IMR-90 (cell line): ENCODE data around the gene SWAP70. TPM values are rescaled to one million over a fixed set of nuclear protein-coding genes. Genes with fewer than 3 reads are reported as not detected.

Source experiments
- ATAC-seq: fragments of 200-7000 bp; cut with Tn5 transposase; 2 replicates; pipeline ENCODE4 v1.9.1; 2020; ENCODE audit warnings: low read depth, mild to moderate bottlenecking, moderate library complexity
- BruUV-seq: library from RNA; stranded (reverse); fragments of 400-500 nt; replicated peaks from 2 replicates; lab custom pipeline; 2021; lab: Mats Ljungman, UMichigan
- CTCF ChIA-PET: fragments of 300-600 bp; formaldehyde crosslinking; extraction: SDS; loops from one replicate; lab custom pipeline; 2021; ENCODE audit warnings: antibody characterized with exemption; lab: Yijun Ruan, JAX
- POLR2A ChIA-PET: fragments of 300-600 bp; sonication (Branson Sonifier 250); formaldehyde crosslinking; loops from one replicate; lab custom pipeline; 2022; ENCODE audit warnings: antibody characterized with exemption; ENCODE audit not compliant: unreplicated experiment; lab: Charles Lee
- DNase-seq: peaks from one replicate; pipeline ENCODE4 v3.0.0; 2013
- H2AFZ ChIP-seq: replicated peaks from 2 replicates; pipeline ENCODE3; 2013; ENCODE audit warnings: low read length, mild to moderate bottlenecking; ENCODE audit not compliant: poor library complexity
- H2AK5ac ChIP-seq: 2 replicates; pipeline ENCODE4 v1.6.1; 2013; ENCODE audit warnings: low read depth, low read length, inconsistent platforms
- H2AK9ac ChIP-seq: replicated peaks from 2 replicates; pipeline ENCODE3; 2013; ENCODE audit warnings: mild to moderate bottlenecking, low read depth, low read length, moderate library complexity; ENCODE audit not compliant: poor library complexity
- H2BK120ac ChIP-seq: 2 replicates; pipeline ENCODE4 v1.6.1; 2013; ENCODE audit warnings: low read depth, low read length, inconsistent platforms
- H2BK15ac ChIP-seq: 3 replicates; pipeline ENCODE4 v1.6.1; 2013; ENCODE audit warnings: low read depth, low read length, inconsistent platforms
- H2BK20ac ChIP-seq: 2 replicates; pipeline ENCODE4 v1.6.1; 2013; ENCODE audit warnings: low read depth, mild to moderate bottlenecking, inconsistent platforms, low read length, moderate library complexity
- H2BK5ac ChIP-seq: 2 replicates; pipeline ENCODE4 v1.6.1; 2013; ENCODE audit warnings: mild to moderate bottlenecking, low read depth, low read length, inconsistent platforms; ENCODE audit not compliant: poor library complexity, severe bottlenecking
- H3K14ac ChIP-seq: replicated peaks from 2 replicates; pipeline ENCODE4 v1.6.1; 2013; ENCODE audit warnings: low read depth, low read length, inconsistent platforms
- H3K18ac ChIP-seq: 2 replicates; pipeline ENCODE4 v1.6.1; 2013; ENCODE audit warnings: low read depth, low read length, control low read depth
- H3K23ac ChIP-seq: 2 replicates; pipeline ENCODE4 v1.6.1; 2013; ENCODE audit warnings: low read depth, low read length, inconsistent platforms
- H3K27ac ChIP-seq: 2 replicates; pipeline ENCODE4 v1.5.1; 2013; ENCODE audit warnings: mild to moderate bottlenecking, control low read depth, low read length; ENCODE audit not compliant: insufficient read depth
- H3K27me3 ChIP-seq: 2 replicates; pipeline ENCODE4 v1.6.1; 2013; ENCODE audit warnings: low read length; ENCODE audit not compliant: control insufficient read depth, insufficient read depth
- H3K36me3 ChIP-seq: 2 replicates; pipeline ENCODE4 v1.6.1; 2013; ENCODE audit warnings: low read length, mixed read lengths; ENCODE audit not compliant: control insufficient read depth, insufficient read depth
- H3K4ac ChIP-seq: 2 replicates; pipeline ENCODE4 v1.6.1; 2013; ENCODE audit warnings: low read depth, low read length, inconsistent platforms
- H3K4me1 ChIP-seq: 2 replicates; pipeline ENCODE4 v1.6.1; 2013; ENCODE audit warnings: low read length, mixed read lengths; ENCODE audit not compliant: control insufficient read depth, insufficient read depth
- H3K4me2 ChIP-seq: 2 replicates; pipeline ENCODE4 v1.6.1; 2013; ENCODE audit warnings: low read depth, mild to moderate bottlenecking, control low read depth, low read length, moderate library complexity
- H3K4me3 ChIP-seq: 2 replicates; pipeline ENCODE4 v1.5.1; 2013; ENCODE audit warnings: low read depth, mild to moderate bottlenecking, control low read depth, low read length, moderate library complexity; ENCODE audit not compliant: insufficient read depth
- H3K56ac ChIP-seq: 2 replicates; pipeline ENCODE4 v1.6.1; 2013; ENCODE audit warnings: low read length, inconsistent platforms; ENCODE audit not compliant: insufficient read depth; ENCODE audit errors: extremely low read depth
- H3K79me1 ChIP-seq, 2 experiments: 2 replicates each; pipeline ENCODE4 v1.6.1; 2013; ENCODE audit warnings: low read length in 2 of 2, inconsistent platforms in 1 of 2, low read depth in 1 of 2
- H3K9ac ChIP-seq: 2 replicates; pipeline ENCODE4 v1.6.1; 2013; ENCODE audit warnings: low read depth, low read length, control low read depth
- H3K9me1 ChIP-seq: 2 replicates; pipeline ENCODE4 v1.6.1; 2013; ENCODE audit warnings: low read length, inconsistent platforms; ENCODE audit not compliant: insufficient read depth
- H3K9me3 ChIP-seq: 2 replicates; pipeline ENCODE4 v1.6.1; 2013; ENCODE audit warnings: low read length; ENCODE audit not compliant: control insufficient read depth, insufficient read depth
- H4K20me1 ChIP-seq: 2 replicates; pipeline ENCODE4 v1.6.1; 2013; ENCODE audit warnings: low read length, inconsistent platforms; ENCODE audit not compliant: insufficient read depth
- H4K5ac ChIP-seq: 2 replicates; pipeline ENCODE4 v1.6.1; 2013; ENCODE audit warnings: mild to moderate bottlenecking, low read depth, low read length, control low read depth
- H4K8ac ChIP-seq, 2 experiments: 2 replicates each; pipeline ENCODE4 v1.6.1; 2013; ENCODE audit warnings: low read depth in 2 of 2, low read length in 2 of 2, control low read depth in 1 of 2, inconsistent platforms in 1 of 2
- H4K91ac ChIP-seq: 2 replicates; pipeline ENCODE4 v1.6.1; 2013; ENCODE audit warnings: low read depth, low read length, inconsistent platforms; ENCODE audit not compliant: insufficient read depth
- BHLHE40 ChIP-seq: fragments of 150-350 bp; IDR thresholded peaks from 2 replicates; pipeline ENCODE4 v1.6.1; 2016; ENCODE audit warnings: mild to moderate bottlenecking, low read depth, low read length
- CHD1 ChIP-seq: IDR thresholded peaks from 2 replicates; pipeline ENCODE4 v1.6.1; 2012; ENCODE audit warnings: low read depth, low read length, improper control_type of control experiment
- CTCF ChIP-seq: conservative IDR thresholded peaks from 2 replicates; pipeline ENCODE4 v1.5.1; 2012; ENCODE audit warnings: mild to moderate bottlenecking, low read depth, low read length, improper control_type of control experiment
- ELK1 ChIP-seq: fragments of 150-350 bp; IDR thresholded peaks from 2 replicates; pipeline ENCODE4 v1.6.1; 2016; ENCODE audit warnings: low read depth, mild to moderate bottlenecking, low read length, moderate library complexity, borderline replicate concordance
- MAFK ChIP-seq: IDR thresholded peaks from 2 replicates; pipeline ENCODE4 v1.6.1; 2012; ENCODE audit warnings: low read depth, low read length, improper control_type of control experiment
- POLR2A ChIP-seq: IDR thresholded peaks from 2 replicates; pipeline ENCODE4 v1.6.1; 2012; ENCODE audit warnings: mild to moderate bottlenecking, low read depth, low read length
- RAD21 ChIP-seq: IDR thresholded peaks from 2 replicates; pipeline ENCODE4 v1.6.1; 2012; ENCODE audit warnings: low read length, improper control_type of control experiment
- RCOR1 ChIP-seq: IDR thresholded peaks from 2 replicates; pipeline ENCODE4 v1.6.1; 2012; ENCODE audit warnings: mild to moderate bottlenecking, low read length, improper control_type of control experiment; ENCODE audit not compliant: insufficient replicate concordance
- SMC3 ChIP-seq: fragments of 150-350 bp; IDR thresholded peaks from 2 replicates; pipeline ENCODE4 v1.6.1; 2016; ENCODE audit warnings: low read depth, mild to moderate bottlenecking, antibody characterized with exemption, low read length, moderate library complexity
- USF2 ChIP-seq: fragments of 150-350 bp; IDR thresholded peaks from 2 replicates; pipeline ENCODE4 v1.6.1; 2017; ENCODE audit warnings: mild to moderate bottlenecking, antibody characterized with exemption, low read length, low read depth
- WGBS, 2 experiments: methylation state at CpG; one replicate each; pipeline versions ENCODE4 v1.1.5 to v1.1.7; 2013; ENCODE audit warnings: missing lambda C conversion rate in 2 of 2; ENCODE audit not compliant: insufficient read length in 1 of 2; ENCODE audit errors: extremely low coverage in 2 of 2; 5-methylcytosine and 5-hydroxymethylcytosine counted together
- dilution Hi-C: fragments of 300-500 bp; cut with HindIII; formaldehyde crosslinking; loops from one replicate; pipeline ENCODE4 v1.14.3; 2018; ENCODE audit warnings: low sequenced_read_pairs; ENCODE audit not compliant: unreplicated experiment
- in situ Hi-C: fragments of 300-500 bp; cut with MboI; formaldehyde crosslinking; loops from 3 replicates; pipeline ENCODE4 v1.14.3; 2019; ENCODE audit warnings: low sequenced_read_pairs, inconsistent platforms, mixed read lengths
- intact Hi-C: fragments of 100-400 bp; cut with micrococcal nuclease; formaldehyde crosslinking; loops from 2 replicates; pipeline ENCODE4 v1.10.0; 2022
- polyA plus RNA-seq, 3 experiments: library from polyadenylated mRNA; depleted of rRNA; stranded (reverse); fragments of >200 nt; gene quantifications; 2 replicates each; pipeline ENCODE4 v1.2.3, GENCODE V29; 2012; ENCODE audit warnings: low replicate concordance in 1 of 3
- total RNA-seq: library from RNA; depleted of rRNA; stranded (reverse); fragments of >200 nt; gene quantifications from 2 replicates; pipeline ENCODE4 v1.2.3, GENCODE V29; 2012

SWAP70 gene
- total and polyA plus RNA-seq, 2 of the 4 experiments (the other 2 are of a cell fraction) = 15.5 to 19.9 TPM

GRCh38 chr11:9784602-9785315 lies 120.9 kb downstream of the SWAP70 start (continued):
- TF ChIP-seq USF2 = no peak

- H2AK9ac ChIP-seq = peak overlapping the region; percentile 65
- H3K9ac ChIP-seq = no peak overlapping the region; the same call in 1 of the 2 replicates
- intact Hi-C loops = no loop called here
- in situ Hi-C loops = no loop called here
- peak overlapping the region; percentile 95 for H3K4ac ChIP-seq
- dilution Hi-C loops = no loop called here
- H3K9me1 ChIP-seq = peaks cover 25% of the 10 kb centered on the region
- peak overlapping the region; percentile 69; the same call in 1 of the 2 replicates for H3K27ac ChIP-seq
- peaks cover 14 to 32% of the 10 kb centered on the region in 2 experiments for H3K79me1 ChIP-seq
- H3K36me3 ChIP-seq = peaks cover 31% of the 10 kb centered on the region
- 0 out of 2 replicates have a peak overlapping the region, but pooled peaks have one; percentile 53 for H3K56ac ChIP-seq
- H2AFZ ChIP-seq = no peak overlapping the region
- peak overlapping the region; percentile 80; the same call in 1 of the 2 replicates for H3K23ac ChIP-seq
- ChIA-PET CTCF (no interaction called here), POLR2A (no interaction called here)
- peak overlapping the region; percentile 80 for H4K91ac ChIP-seq
- peak overlapping the region; percentile 54; the same call in 1 of the 3 replicates for H2BK15ac ChIP-seq
- peak overlapping the region; percentile 87 for H4K5ac ChIP-seq
- WGBS, 2 experiments = 90% methylated on average over 2 of the region's 5 CpGs; no CpG with 5 or more reads in 1 of the 2 experiments
- peaks cover 19% of the 10 kb centered on the region for H3K4me1 ChIP-seq
- peak overlapping the region; percentile 75 for H2BK5ac ChIP-seq
- DNase-seq (no peak), ATAC-seq (no peak)
- peak overlapping the region; percentile 74 for H3K18ac ChIP-seq
- H4K20me1 ChIP-seq = no peaks in the 10 kb centered on the region
- H2BK20ac ChIP-seq = peak overlapping the region; percentile 79; the same call in 1 of the 2 replicates
- BruUV-seq = no TSS peak
- H3K4me3 ChIP-seq = no peak overlapping the region
- H4K8ac ChIP-seq = peak overlapping the region; percentile 3 to 86; a peak in 3 of 4 replicates
- peak overlapping the region; percentile 83 for H2BK120ac ChIP-seq
- no peaks in the 10 kb centered on the region for H3K9me3 ChIP-seq
- H3K27me3 ChIP-seq = no peaks in the 10 kb centered on the region
- no peak overlapping the region for H3K4me2 ChIP-seq
- H3K14ac ChIP-seq = peak overlapping the region; percentile 64
- peak overlapping the region; percentile 71; the same call in 1 of the 2 replicates for H2AK5ac ChIP-seq
- TF ChIP-seq MAFK (no peak), POLR2A (no peak), RCOR1 (no peak), USF2 (no peak), BHLHE40 (no peak), RAD21 (no peak), SMC3 (no peak), CHD1 (no peak), ELK1 (no peak), CTCF (no peak)
These were observed 123.4 kb downstream of the SWAP70 start for GRCh38 chr11:9787260-9787659.
